Bronchial epithelial cell (primary cell): Measurements from ENCODE around the gene AUP1. TPM values are rescaled to one million over a fixed set of nuclear protein-coding genes. Genes with fewer than 3 reads are reported as not detected.

ENCODE experiments used
- DNase-seq: peaks from one replicate; pipeline ENCODE4 v3.0.0-alpha.2; 2010; ENCODE audit warnings: low read depth
- FAIRE-seq: peaks from 2 replicates; lab custom pipeline; 2011; peaks lifted over from hg19 to GRCh38; lab: Jason Lieb, UNC
- H3K27me3 ChIP-seq: 2 replicates; pipeline ENCODE4 v1.5.1; 2011; ENCODE audit warnings: low read length; ENCODE audit not compliant: control insufficient read depth, insufficient read depth
- H3K36me3 ChIP-seq: 2 replicates; pipeline ENCODE4 v1.5.1; 2011; ENCODE audit warnings: low read length; ENCODE audit not compliant: control insufficient read depth, insufficient read depth
- H3K4me3 ChIP-seq: 2 replicates; pipeline ENCODE4 v1.5.1; 2011; ENCODE audit warnings: mild to moderate bottlenecking, low read depth, low read length, control low read depth
- CTCF ChIP-seq: IDR thresholded peaks from 2 replicates; pipeline ENCODE4 v1.5.1; 2011; ENCODE audit warnings: mild to moderate bottlenecking, moderate library complexity, low read length, control low read depth, inconsistent platforms; ENCODE audit not compliant: insufficient read depth, severe bottlenecking
- total RNA-seq: library from RNA; depleted of rRNA; stranded (reverse); fragments of >200 nt; gene quantifications from 2 replicates; pipeline ENCODE4 v1.2.1, GENCODE V29; 2014

The AUP1 gene
- 176 and 198 TPM in 2 replicates for total RNA-seq

- Histone ChIP-seq H3K36me3 (peaks cover 16% of the 10 kb centered on the region), H3K27me3 (no peaks in the 10 kb centered on the region), H3K4me3 (peak within 1 kb of the TSS; percentile 92)
- TF ChIP-seq CTCF, result no peak
- peak; percentile 97 for DNase-seq
- FAIRE-seq, result no peak
Measured at GRCh38 chr2:74529357-74530238, at the start of gene AUP1, which contains the start of gene HTRA2. AUP1 (minus strand) TSS chr2:74529706; CDS start chr2:74529629, 77 bp downstream. HTRA2 (plus strand) TSS chr2:74529933; CDS start chr2:74530007, 74 bp downstream.

- FAIRE-seq (no peak), DNase-seq (no peak)
- Histone ChIP-seq H3K4me3 (no peak overlapping the region), H3K36me3 (no peaks in the 10 kb centered on the region), H3K27me3 (no peaks in the 10 kb centered on the region)
- TF ChIP-seq CTCF, result no peak
Measured at GRCh38 chr2:74578408-74578807, 48.9 kb upstream of the AUP1 start.

GRCh38 chr2:74577448-74577847 is 47.9 kb upstream of the AUP1 start:
- Histone ChIP-seq H3K36me3 (no peaks in the 10 kb centered on the region), H3K27me3 (no peaks in the 10 kb centered on the region), H3K4me3 (no peak overlapping the region)
- no peak for TF ChIP-seq CTCF
- DNase-seq (no peak), FAIRE-seq (no peak)

- H3K27me3 ChIP-seq, result no peaks in the 10 kb centered on the region
- no peak for TF ChIP-seq CTCF
- no peak for DNase-seq
- no peaks in the 10 kb centered on the region for H3K36me3 ChIP-seq
- no peak overlapping the region for H3K4me3 ChIP-seq
- no peak for FAIRE-seq
Measured at GRCh38 chr2:74576863-74577229, 47.3 kb upstream of the AUP1 start.

- no peak for TF ChIP-seq CTCF
- Histone ChIP-seq H3K4me3 (no peak overlapping the region), H3K36me3 (no peaks in the 10 kb centered on the region), H3K27me3 (no peaks in the 10 kb centered on the region)
- DNase-seq, result no peak
- no peak for FAIRE-seq
Measured at GRCh38 chr2:74576211-74576862, 46.8 kb upstream of the AUP1 start.
